ENCODE data around the gene ARHGEF17. TPM values are rescaled to one million over a fixed set of nuclear protein-coding genes. Genes with fewer than 3 reads are reported as not detected.

The ARHGEF17 gene
- total RNA-seq, 1 donor from 2014 or later, result 67.5 TPM

GRCh38 chr11:73355109-73355508 lies 47.0 kb downstream of the ARHGEF17 start:
- DNase-seq (ENCODE audit: low read depth), result no peak

DNA sequence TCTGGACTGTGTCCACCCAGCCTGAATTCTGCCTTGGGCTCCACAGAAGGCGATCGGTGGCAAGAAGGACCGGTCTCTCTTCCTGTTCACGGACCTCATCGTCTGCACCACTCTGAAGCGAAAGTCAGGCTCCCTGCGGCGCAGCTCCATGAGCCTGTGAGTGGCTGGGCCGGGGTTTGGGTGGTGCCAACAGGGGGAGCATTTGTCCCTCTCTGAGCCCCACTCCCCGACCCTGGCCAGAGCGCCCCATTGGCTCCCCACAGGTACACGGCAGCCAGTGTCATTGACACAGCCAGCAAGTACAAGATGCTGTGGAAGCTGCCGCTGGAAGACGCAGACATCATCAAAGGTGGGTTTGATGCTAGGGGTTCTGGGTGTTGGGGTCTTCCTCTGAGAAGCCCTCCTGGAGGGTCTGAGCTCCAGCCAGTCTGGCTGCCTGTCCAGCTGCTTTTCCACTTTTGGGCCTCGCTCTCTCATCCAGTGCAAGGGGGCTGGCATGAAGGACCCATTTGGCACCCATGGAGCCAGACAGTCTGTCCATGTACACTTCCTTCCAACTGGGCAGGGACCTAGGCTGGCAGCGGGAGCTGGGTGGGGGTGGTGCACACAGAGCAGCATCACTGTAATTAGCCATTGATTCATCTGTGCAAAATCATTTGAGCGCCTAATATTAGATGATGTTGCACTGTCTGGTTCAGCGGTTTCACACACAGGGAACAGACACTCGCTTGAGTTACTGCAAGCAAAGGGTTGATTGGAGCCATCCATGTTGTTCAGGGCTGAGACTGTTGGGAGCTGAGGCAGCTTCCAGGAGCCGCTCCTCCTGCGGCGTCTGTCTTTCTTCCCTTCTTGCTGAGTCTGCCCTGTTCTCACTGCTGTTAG lies 49.1 kb downstream of the ARHGEF17 start:
- no peak for DNase-seq (ENCODE audit: low read depth)

DNA sequence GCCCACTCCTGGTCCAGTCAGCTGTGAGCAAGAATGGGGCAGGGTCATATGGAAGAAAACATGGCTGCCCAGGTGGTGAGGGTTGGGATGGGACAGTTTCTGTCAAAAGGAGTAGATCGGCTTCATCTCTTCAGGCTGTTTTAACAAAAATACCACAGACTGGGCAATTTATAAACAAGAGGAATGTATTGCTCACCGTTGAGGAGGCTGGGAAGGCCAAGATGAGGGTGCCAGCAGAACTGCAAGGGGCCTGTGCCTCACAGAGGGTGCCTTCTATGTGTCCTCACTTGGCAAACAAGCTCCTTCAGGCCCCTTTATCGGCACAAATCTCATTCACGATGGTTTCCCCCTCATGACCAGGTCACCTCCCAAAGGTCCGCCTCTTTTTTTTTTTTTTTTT lies 50.0 kb downstream of the ARHGEF17 start:
- no peak for DNase-seq (ENCODE audit: low read depth)

GRCh38 chr11:73359341-73359740 lies 51.3 kb downstream of the ARHGEF17 start:
- no peak for DNase-seq (ENCODE audit: low read depth)

- no peak for DNase-seq (ENCODE audit: low read depth)
These were observed 52.1 kb downstream of the ARHGEF17 start for GRCh38 chr11:73359930-73360742.

- no peak for DNase-seq (ENCODE audit: low read depth)
These were observed 52.8 kb downstream of the ARHGEF17 start for GRCh38 chr11:73360743-73361369.

DNA sequence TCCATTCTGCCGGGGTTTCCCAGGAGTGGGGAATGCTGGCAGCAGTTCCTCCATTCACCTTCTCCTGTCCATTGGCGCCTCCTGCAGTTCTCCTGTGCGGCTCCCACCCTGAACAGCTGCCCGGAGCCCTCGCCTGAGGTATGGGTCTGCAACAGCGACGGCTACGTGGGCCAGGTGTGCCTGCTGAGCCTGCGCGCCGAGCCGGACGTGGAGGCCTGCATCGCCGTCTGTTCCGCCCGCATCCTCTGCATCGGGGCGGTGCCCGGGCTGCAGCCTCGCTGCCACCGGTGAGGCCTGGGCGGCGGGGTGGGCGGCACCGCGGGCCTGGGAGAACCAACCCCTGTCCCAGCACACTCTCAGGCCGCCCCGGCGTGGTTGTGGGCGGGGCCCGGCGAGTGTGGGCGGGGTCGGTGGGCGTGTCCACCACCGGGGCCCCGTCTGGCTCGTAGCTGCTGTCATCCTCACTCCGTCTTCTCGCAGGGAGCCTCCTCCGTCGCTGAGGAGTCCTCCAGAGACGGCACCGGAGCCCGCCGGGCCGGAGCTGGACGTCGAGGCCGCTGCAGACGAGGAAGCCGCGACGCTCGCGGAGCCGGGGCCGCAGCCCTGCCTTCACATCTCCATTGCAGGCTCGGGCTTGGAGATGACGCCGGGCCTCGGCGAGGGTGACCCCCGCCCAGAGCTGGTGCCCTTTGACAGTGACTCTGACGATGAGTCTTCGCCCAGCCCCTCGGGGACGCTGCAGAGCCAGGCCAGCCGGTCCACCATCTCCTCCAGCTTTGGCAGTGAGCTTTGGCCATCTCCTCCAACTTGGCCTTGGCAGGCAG lies 54.1 kb downstream of the ARHGEF17 start:
- DNase-seq (ENCODE audit: low read depth), result no peak

GRCh38 chr11:73363147-73363546 lies 55.1 kb downstream of the ARHGEF17 start:
- DNase-seq (ENCODE audit: low read depth), result no peak

DNA sequence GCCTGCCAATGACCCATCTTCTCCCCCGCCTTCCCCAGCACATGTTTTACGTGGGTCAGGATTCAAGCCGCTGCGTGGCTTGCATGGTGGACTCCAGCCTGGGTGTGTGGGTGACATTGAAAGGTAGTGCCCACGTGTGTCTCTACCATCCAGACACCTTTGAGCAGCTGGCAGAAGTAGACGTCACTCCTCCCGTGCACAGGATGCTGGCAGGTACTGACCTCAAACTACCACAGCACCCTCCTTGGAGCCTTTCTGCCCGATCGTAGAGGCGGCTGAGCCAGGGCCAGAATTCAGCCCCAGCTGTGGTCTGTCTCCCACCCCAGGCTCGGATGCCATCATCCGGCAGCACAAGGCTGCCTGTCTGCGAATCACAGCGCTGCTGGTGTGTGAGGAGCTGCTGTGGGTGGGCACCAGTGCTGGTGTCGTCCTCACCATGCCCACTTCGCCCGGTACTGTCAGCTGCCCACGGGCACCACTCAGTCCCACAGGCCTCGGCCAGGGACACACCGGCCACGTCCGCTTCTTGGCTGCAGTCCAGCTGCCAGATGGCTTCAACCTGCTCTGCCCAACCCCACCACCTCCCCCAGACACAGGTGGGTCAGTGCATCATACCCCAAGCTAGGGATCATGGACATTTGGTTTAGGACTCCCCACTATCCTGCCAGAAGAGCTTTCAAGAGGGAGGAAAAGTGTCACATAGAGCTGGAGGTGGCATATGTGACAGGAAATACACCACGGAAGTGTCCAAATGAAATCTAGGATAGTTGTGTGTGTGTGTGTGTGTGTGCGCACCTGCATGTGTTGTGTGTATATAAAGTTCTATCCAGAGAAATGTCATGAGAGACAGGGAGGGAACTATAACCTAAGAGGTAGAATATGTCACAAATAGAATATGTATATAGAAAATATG lies 57.5 kb downstream of the ARHGEF17 start:
- no peak for DNase-seq (ENCODE audit: low read depth)

GRCh38 chr11:73366265-73366610 lies 58.2 kb downstream of the ARHGEF17 start:
- DNase-seq (ENCODE audit: low read depth), result no peak

DNA sequence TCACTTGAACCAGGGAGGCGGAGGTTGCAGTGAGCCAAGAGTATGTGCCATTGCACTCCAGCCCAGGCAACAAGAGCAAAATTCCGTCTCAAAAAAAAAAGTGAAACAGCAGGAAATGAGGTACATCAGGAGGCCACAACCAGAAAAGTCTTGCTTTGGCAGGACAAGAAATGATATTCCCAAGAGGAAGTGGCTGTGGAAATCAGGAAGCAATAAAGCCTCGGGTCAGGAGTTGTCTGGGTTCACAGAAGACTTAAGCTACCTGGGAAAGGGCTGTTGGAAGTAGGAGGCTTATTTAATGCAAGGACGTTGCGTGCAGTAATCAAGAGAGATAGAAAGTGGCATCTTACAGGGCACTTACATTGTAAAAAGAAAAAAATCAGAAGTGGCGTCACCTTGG lies 58.9 kb downstream of the ARHGEF17 start:
- DNase-seq (ENCODE audit: low read depth), result no peak

- no peak for DNase-seq (ENCODE audit: low read depth)
These were observed 59.5 kb downstream of the ARHGEF17 start for GRCh38 chr11:73367482-73368024.

DNA sequence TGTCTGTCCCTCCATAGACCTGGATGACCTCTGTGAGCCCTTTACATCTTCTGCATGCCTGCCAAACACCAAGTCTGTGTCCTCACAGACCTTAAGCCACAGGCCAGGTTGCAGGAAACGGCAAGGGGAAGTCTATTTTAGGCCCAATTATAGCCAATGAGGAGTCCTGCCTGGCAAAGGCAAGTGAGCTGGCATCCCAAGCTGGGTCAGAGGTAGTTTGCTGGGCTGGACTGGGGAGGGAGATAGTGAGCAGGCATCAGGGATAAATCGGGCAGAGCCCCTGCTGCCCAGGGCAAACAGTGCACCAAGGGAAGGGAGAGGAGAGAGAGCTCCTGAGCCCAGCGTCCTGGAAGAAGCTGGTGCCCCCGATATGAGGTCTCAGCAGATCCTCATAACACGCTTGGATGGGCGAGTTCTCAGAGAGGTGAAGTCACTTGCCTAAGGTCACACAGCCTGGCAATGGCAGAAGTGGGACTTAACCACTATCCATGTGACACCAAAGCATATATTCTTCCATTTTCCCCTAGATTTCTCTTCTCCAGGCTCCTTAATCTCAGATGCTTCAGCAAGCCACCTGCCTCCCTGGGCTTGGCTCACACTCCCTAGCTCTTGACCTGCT lies 64.4 kb downstream of the ARHGEF17 start:
- peak; percentile 30 for DNase-seq (ENCODE audit: low read depth)

DNA sequence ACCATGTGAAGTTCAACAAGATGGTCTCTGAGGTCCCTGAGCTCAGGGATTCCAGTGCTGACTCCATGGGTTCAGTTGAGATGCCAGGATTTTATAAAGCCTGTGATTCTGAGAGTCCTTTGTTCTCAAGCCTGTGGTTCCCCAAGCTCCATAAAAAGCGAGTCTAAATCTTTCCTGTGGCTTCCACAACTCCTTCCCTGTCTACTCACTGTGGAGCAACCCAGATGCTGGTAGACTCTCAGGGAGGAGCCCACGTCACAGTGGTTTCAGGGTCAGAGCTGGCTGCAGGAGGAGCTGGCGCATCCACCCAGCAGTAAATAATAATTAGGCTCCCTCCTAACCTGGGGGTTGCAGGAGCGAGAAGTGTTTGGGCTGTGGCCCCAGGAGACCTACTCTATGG lies 66.1 kb downstream of the ARHGEF17 start:
- DNase-seq (ENCODE audit: low read depth), result no peak

DNA sequence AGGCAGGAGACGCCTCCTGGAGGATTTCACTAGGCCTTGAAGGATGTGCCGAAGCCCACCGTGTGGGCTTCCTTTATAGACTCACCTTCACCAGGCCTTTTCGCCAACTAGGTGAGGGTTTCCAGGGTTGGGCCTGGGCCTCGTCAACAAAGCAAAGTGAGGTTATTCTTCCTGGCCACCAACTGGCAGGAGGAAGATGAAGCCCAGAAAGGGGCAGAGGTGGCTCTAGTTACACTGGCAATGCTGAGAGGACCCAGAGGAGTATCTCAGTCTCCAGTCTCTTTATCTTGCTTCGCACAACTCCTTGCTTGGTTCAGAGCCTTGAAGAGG lies 67.7 kb downstream of the ARHGEF17 start:
- no peak for DNase-seq (ENCODE audit: low read depth)

GRCh38 chr11:73376160-73376802 lies 68.2 kb downstream of the ARHGEF17 start, which contains the start of gene RELT:
RELT (plus strand) TSS chr11:73376399; CDS start chr11:73389137, 12,738 bp downstream.
- peak; percentile 62 for DNase-seq (ENCODE audit: low read depth)

GRCh38 chr11:73376803-73377629 lies 68.9 kb downstream of the ARHGEF17 start:
- DNase-seq (ENCODE audit: low read depth), result peak; percentile 64

DNA sequence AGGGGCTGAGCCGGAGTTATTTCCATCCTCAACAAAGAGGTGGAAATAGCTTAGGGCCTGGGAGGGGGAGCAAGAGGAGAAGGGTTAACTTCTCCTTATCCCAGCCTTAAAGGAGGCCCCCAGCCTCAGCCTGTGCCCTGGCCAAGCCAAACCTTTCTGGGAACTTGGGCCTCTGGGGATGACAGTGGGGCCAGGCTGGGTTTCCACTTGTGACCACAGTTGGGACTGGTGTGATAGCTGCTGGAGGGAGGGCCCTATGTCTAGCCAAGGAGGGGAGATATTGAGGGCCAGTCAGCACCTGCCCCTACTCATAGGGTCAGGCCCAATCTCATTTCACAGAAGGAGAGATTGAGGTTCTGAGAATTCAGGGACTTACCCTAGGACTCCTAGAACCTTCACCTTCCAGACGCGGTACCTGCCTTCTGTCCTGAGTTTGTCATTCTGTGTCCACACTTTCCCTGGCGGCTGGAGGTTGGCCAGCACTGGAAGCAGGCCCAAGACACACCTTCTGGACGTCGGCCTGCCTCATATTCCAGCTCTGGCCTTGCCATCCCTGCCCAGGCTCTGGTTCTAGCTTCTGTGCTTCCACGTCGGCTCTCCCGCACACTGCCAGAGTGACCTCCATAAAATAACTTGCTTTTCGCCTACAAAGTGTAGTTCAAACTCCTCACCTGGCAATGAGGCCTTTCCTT lies 71.3 kb downstream of the ARHGEF17 start:
- no peak for DNase-seq (ENCODE audit: low read depth)

Data from renal cortical epithelial cell (primary cell).